Measurements from ENCODE around the gene RGS16.

The RGS16 gene

DNA sequence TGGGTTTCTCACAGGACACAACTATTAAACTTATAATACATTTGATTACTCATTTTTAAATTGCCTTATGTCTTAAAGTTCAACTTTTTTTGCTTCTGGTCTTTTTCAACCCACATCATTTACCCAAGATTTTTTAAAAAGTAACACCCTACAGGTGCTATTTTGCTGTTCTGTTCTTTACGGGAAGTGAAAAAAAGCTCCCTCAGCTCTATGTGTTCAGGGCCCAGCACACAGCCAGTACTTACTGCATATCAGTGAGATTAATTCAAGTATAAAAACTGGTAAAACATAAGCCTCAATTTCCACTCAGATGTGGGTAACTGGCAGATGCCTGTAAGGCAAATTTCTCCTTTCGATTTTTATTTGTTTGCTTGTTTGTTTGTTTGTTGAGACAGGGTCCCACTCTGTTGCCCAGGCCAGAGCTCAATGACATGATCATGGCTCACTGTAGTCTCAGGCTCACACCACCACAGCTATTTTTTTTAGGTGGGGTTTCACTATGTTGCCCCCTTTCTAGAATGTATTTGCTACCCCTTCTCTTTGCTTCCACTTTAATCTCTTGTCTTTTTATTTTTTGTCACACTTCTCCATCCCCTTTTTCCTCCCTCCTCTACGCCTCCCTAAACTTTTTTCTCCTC lies 35.4 kb downstream of the RGS16 start:
- H3K4me3 ChIP-seq (ENCODE audit: low read depth, low read length), result no peak overlapping the region
- TF ChIP-seq, protein P1, sequence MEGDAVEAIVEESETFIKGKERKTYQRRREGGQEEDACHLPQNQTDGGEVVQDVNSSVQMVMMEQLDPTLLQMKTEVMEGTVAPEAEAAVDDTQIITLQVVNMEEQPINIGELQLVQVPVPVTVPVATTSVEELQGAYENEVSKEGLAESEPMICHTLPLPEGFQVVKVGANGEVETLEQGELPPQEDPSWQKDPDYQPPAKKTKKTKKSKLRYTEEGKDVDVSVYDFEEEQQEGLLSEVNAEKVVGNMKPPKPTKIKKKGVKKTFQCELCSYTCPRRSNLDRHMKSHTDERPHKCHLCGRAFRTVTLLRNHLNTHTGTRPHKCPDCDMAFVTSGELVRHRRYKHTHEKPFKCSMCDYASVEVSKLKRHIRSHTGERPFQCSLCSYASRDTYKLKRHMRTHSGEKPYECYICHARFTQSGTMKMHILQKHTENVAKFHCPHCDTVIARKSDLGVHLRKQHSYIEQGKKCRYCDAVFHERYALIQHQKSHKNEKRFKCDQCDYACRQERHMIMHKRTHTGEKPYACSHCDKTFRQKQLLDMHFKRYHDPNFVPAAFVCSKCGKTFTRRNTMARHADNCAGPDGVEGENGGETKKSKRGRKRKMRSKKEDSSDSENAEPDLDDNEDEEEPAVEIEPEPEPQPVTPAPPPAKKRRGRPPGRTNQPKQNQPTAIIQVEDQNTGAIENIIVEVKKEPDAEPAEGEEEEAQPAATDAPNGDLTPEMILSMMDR (IDR thresholded peaks at IDR 0.05; ENCODE audit: borderline replicate concordance, insufficient read depth, low read depth, low read length), result no peak

DNA sequence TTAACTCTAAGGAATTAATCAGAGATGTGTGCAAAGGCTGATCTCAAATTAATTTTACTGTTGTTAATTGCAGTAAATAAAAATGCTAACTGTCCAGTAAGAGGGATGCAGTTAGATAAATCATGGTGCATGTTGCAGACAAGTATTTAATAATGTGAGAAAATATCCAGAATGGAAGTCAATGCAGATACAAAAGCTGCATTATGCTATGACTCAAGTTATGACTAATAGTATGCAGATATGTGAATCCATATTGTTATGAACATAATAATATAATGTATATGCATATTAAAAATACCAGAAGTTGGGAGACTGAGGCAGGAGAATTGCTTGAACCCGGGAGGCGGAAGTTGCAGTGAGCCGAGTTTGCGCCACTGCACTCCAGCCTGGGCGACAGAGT lies 36.6 kb downstream of the RGS16 start:
- TF ChIP-seq, protein P1 (IDR thresholded peaks at IDR 0.05; ENCODE audit: borderline replicate concordance, insufficient read depth, low read depth, low read length), result no peak
- no peak overlapping the region for H3K4me3 ChIP-seq (ENCODE audit: low read depth, low read length)

DNA sequence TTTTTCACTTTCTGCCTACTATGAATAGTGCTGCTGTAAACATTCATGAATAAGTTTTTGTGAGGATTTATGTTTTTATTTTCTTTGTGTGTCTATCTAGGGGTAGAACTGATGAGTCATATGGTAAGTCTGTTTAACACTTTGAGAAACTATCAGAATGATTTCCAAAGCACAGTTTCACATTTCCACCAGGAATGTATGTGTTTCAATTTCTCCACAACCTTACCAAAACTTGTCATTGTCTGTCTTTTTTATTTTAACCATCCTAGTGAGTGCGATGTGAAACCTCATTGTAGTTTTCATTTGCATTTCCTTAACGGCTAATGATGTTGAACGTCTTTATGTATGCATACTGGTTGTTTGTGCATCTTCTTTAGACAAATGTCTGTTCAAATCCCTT lies 38.7 kb downstream of the RGS16 start:
- H3K4me3 ChIP-seq (ENCODE audit: low read depth, low read length), result no peak overlapping the region
- TF ChIP-seq, protein P1 (IDR thresholded peaks at IDR 0.05; ENCODE audit: borderline replicate concordance, insufficient read depth, low read depth, low read length), result no peak

DNA sequence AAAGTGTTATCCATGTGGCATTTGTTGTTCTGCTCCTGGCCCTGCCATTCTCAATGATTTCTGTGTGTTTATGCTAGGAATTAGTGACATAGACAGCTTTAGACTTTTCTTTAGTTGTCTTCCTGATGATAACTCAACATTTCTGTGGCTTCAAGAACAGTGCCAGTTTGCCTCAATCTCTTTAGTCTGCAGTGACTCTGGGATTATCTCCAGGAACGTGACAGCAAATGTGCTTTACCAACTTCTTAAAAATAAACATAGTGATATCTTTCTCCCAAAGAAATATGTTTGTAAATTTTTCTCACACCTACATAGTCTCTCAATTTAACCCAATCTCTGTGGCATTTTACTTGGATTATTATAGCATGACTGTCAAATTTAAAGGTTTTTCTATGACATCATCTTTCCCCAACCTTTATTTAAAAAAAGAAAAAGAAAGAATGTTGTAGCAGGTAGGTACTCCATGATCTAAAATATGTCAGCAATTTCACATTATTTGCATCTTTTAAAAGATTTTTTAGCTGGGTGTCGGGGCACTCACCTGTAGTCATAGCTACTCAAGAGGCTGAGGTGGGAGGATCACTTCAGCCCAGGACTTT lies 39.7 kb downstream of the RGS16 start:
- TF ChIP-seq, protein P1 (IDR thresholded peaks at IDR 0.05; ENCODE audit: borderline replicate concordance, insufficient read depth, low read depth, low read length), result no peak
- H3K4me3 ChIP-seq (ENCODE audit: low read depth, low read length), result no peak overlapping the region

DNA sequence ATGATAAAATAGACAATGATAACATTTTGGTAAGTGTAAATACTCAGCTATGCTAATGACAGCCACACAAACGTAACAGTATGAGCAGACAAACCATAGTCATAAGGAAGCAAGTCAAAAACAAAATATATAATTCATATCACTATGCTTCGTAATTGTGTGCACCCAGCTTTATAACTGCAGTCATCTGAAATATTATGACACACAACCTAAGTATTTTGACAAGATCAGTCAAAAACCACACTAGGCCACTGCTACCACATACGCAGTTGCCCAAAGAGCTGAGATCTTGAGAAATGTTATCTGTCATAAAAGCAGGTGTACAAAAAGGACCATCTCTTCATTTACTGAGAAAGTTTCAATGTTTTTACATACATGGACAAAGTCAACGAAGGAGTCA lies 41.1 kb downstream of the RGS16 start:
- TF ChIP-seq, protein P1 (IDR thresholded peaks at IDR 0.05; ENCODE audit: borderline replicate concordance, insufficient read depth, low read depth, low read length), result no peak
- H3K4me3 ChIP-seq (ENCODE audit: low read depth, low read length), result no peak overlapping the region

DNA sequence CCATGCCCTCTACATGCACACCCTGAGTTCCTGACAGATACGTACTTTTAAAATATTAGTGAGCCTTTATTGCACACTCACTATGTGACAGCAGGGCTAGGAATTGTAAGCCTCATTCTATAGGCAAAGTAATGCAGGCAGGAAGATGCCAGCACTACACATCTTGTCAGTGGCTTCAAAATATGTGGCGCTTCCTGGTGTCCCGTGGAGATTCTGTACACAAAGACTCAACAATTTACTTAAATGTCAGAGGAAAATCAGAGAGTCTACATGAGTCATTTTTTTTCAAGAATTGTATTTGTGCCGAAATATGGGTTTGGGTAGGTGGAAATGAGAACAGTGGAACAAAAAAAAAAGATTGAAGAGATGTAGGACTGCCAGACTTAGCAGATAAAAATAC lies 42.7 kb downstream of the RGS16 start:
- TF ChIP-seq, protein P1 (IDR thresholded peaks at IDR 0.05; ENCODE audit: borderline replicate concordance, insufficient read depth, low read depth, low read length), result no peak

DNA sequence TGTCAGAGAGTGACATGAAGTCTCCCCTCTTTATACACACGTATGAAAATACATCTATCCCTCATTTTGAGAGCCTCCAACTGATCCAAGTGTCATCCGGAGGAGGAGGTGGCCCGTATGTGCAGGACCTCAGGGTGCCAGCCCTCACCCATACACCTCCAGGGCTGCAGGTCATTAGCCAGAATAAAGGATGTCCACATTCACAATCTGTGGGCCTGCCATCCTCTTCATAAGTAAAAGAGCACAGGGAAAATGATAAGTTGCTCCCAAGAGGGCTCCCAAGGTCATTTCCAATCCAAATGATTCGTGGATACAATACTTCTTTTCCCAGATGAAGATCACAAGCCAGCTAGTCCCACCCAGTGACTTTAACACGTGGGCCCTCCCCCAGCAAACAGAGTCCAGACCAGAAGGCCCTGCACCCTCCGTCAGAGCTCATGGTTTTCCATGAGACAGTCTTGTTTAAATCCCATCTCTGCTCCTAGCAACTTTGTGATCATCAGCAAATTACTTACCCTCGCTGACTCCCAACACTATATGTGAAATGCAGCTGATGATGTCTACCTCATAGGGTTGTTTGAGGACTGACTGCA lies 43.7 kb downstream of the RGS16 start:
- no peak overlapping the region for H3K4me3 ChIP-seq (ENCODE audit: low read depth, low read length)
- TF ChIP-seq, protein P1 (IDR thresholded peaks at IDR 0.05; ENCODE audit: borderline replicate concordance, insufficient read depth, low read depth, low read length), result no peak

More for the DNA sequence above, 42.7 kb downstream of the RGS16 start:
- no peak overlapping the region for H3K4me3 ChIP-seq (ENCODE audit: low read depth, low read length)
